Chondrocyte (in vitro differentiated cells): ENCODE results near the gene ZNF180. TPM values are rescaled to one million over a fixed set of nuclear protein-coding genes. Genes with fewer than 3 reads are reported as not detected.

Experiments used
- DNase-seq: peaks from one replicate; pipeline ENCODE4 v3.0.0; 2021; ENCODE audit warnings: mixed read lengths, low spot score
- H3K27ac Mint-ChIP-seq: one replicate; pipeline ENCODE4 v1.8.0; 2021; ENCODE audit warnings: mild to moderate bottlenecking, moderate library complexity, mixed read lengths; ENCODE audit not compliant: unreplicated experiment
- H3K27me3 Mint-ChIP-seq: 2 replicates; pipeline ENCODE4 v1.8.0; 2021; ENCODE audit warnings: low read depth, mixed read lengths
- H3K36me3 Mint-ChIP-seq: 2 replicates; pipeline ENCODE4 v1.8.0; 2021; ENCODE audit warnings: low read depth, mixed read lengths
- H3K4me1 Mint-ChIP-seq: 2 replicates; pipeline ENCODE4 v1.8.0; 2021; ENCODE audit warnings: low read depth, mild to moderate bottlenecking, mixed read lengths
- H3K4me3 Mint-ChIP-seq: one replicate; pipeline ENCODE4 v1.8.0; 2021; ENCODE audit warnings: mild to moderate bottlenecking, moderate library complexity, mixed read lengths; ENCODE audit not compliant: unreplicated experiment
- H3K9me3 Mint-ChIP-seq: 2 replicates; pipeline ENCODE4 v1.8.0; 2021; ENCODE audit warnings: low read depth, mixed read lengths
- CTCF ChIP-seq: fragments of 200-600 bp; sonication (generic); IDR thresholded peaks from 2 replicates; pipeline ENCODE4 v1.5.0; 2021; ENCODE audit warnings: antibody characterized with exemption, mild to moderate bottlenecking, moderate library complexity
- total RNA-seq: library from RNA; stranded (reverse); gene quantifications from 3 replicates; pipeline ENCODE4 v1.2.1, GENCODE V29; 2021

ZNF180 gene
- total RNA-seq, 1 donor from 2014 or later = 4.7 TPM

GRCh38 chr19:44515907-44516306, 15.6 kb upstream of the ZNF180 start:
- peaks cover 4% of the 10 kb centered on the region for H3K27me3 Mint-ChIP-seq
- no peak overlapping the region for H3K27ac Mint-ChIP-seq
- TF ChIP-seq CTCF = no peak
- no peaks in the 10 kb centered on the region for H3K9me3 Mint-ChIP-seq
- DNase-seq = no peak
- H3K36me3 Mint-ChIP-seq = no peaks in the 10 kb centered on the region
- H3K4me1 Mint-ChIP-seq = no peaks in the 10 kb centered on the region
- H3K4me3 Mint-ChIP-seq = no peak overlapping the region

GRCh38 chr19:44515031-44515430, 14.7 kb upstream of the ZNF180 start:
- no peak overlapping the region for H3K4me3 Mint-ChIP-seq
- H3K36me3 Mint-ChIP-seq = peaks cover 2% of the 10 kb centered on the region
- no peak for TF ChIP-seq CTCF
- H3K4me1 Mint-ChIP-seq = no peaks in the 10 kb centered on the region
- DNase-seq = no peak
- H3K27me3 Mint-ChIP-seq = peaks cover 10% of the 10 kb centered on the region
- H3K27ac Mint-ChIP-seq = no peak overlapping the region
- no peaks in the 10 kb centered on the region for H3K9me3 Mint-ChIP-seq

GRCh38 chr19:44512326-44513298, 12.3 kb upstream of the ZNF180 start:
- peaks cover 26% of the 10 kb centered on the region for H3K27me3 Mint-ChIP-seq
- H3K27ac Mint-ChIP-seq = no peak overlapping the region
- H3K36me3 Mint-ChIP-seq = peaks cover 2% of the 10 kb centered on the region
- no peak overlapping the region for H3K4me3 Mint-ChIP-seq
- no peak for DNase-seq
- TF ChIP-seq CTCF = peak; percentile 54
- no peaks in the 10 kb centered on the region for H3K4me1 Mint-ChIP-seq
- H3K9me3 Mint-ChIP-seq = peaks cover 4% of the 10 kb centered on the region

GRCh38 chr19:44509478-44509877, 9.2 kb upstream of the ZNF180 start:
- Mint-ChIP-seq H3K36me3 (peaks cover 4% of the 10 kb centered on the region), H3K9me3 (peaks cover 8% of the 10 kb centered on the region), H3K4me1 (no peaks in the 10 kb centered on the region), H3K27ac (no peak overlapping the region), H3K27me3 (peaks cover 38% of the 10 kb centered on the region), H3K4me3 (no peak overlapping the region)
- DNase-seq = no peak
- TF ChIP-seq CTCF = no peak

GRCh38 chr19:44499559-44499958, 763 bp downstream of the ZNF180 start:
- Mint-ChIP-seq H3K4me1 (peaks cover 30% of the 10 kb centered on the region), H3K27ac (peak overlapping the region; percentile 94), H3K4me3 (peak overlapping the region; percentile 91), H3K27me3 (peaks cover 11% of the 10 kb centered on the region), H3K9me3 (peaks cover 20% of the 10 kb centered on the region), H3K36me3 (peaks cover 25% of the 10 kb centered on the region)
- TF ChIP-seq CTCF = no peak
- DNase-seq = no peak
